GM23248 (cell line): ENCODE results near the gene CDKN3.

ENCODE experiments used
- EZH2 ChIP-seq: fragments of 200-600 bp; sonication (generic); IDR thresholded peaks from 2 replicates; pipeline ENCODE4 v1.6.1; 2018; ENCODE audit warnings: antibody characterized with exemption, mild to moderate bottlenecking; ENCODE audit not compliant: insufficient read depth, poor library complexity, severe bottlenecking
- EZH2phosphoT487 ChIP-seq: fragments of 200-600 bp; sonication (generic); IDR thresholded peaks from 2 replicates; pipeline ENCODE4 v1.6.1; 2018; ENCODE audit warnings: antibody characterized with exemption, moderate library complexity, mild to moderate bottlenecking, low read depth; ENCODE audit not compliant: insufficient read depth

- TF ChIP-seq EZH2 = no peak
- no peak for TF ChIP-seq EZH2phosphoT487
Observed at GRCh38 chr14:54396183-54396492, 669 bp upstream of the CDKN3 start.
